GM03348 (cell line): ENCODE measurements around the gene MICAL3.

Experiments used
- DNase-seq: peaks from one replicate; pipeline ENCODE4 v3.0.0; 2012; ENCODE audit warnings: low spot score

The MICAL3 gene

DNA sequence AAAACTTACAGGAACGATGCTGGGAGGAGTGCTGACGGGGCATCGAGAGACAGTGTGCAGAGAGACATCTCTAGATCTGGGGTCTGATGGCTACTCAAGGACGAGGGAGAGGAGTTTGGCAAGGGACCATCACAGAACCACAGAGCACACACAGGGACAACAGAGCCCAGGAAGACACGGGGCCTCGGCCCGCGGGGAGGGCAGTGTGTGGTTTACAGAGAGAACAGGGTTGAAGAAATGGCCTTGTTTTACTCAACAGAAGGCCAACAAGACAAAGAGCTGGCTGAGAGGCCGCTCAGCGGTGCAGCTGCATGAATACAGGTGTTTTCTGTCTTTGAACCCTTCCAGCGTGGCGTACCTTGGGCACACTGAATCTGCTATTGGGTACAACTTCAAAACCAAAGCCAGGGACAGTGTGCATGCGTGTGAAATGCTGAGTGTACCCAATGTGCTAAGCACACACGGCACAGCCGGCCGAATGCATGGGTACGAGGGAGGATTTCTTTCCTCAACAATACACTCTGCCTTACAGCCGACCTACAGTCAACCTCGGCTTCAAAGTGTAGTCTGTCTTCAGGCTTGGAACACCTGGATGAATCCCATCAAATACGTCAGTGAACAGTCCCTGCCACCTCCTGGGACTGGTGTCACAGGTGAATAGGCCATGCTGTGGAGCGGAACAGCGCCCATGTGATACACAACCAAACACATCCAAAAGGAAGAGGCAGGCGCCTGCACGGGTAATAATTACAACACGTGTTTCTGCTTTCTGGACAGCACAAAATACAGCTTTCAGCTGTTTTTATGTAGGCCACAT, 229.4 kb downstream of the MICAL3 start:
- no peak for DNase-seq

DNA sequence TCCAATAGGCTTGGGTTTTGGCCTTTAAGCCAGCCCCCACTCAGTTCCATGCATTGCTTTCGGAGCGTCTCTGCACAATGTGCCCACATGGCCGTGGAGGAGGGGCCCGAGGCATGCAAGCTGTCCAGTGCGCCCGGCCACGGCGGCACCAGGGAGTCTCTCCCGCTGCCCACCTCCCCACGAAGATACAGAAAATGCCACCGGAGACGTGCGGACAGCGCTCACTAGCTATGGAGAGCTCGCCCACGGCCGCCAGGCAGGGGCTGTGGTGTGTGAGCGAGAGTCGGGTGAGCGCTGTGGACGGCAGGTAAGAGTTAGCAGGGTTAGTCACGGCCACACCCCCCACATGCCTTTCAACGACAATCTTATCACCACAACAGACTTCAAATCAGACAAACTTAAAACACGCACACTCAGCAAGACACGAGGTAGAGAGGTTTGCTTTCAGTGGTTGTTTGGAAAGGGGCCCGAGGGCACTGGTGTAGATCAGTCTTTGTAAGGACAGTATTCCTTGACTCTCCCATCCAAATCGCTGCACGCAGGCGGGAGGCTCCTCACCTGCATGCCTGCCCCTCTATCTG, 231.4 kb downstream of the MICAL3 start:
- no peak for DNase-seq

DNA sequence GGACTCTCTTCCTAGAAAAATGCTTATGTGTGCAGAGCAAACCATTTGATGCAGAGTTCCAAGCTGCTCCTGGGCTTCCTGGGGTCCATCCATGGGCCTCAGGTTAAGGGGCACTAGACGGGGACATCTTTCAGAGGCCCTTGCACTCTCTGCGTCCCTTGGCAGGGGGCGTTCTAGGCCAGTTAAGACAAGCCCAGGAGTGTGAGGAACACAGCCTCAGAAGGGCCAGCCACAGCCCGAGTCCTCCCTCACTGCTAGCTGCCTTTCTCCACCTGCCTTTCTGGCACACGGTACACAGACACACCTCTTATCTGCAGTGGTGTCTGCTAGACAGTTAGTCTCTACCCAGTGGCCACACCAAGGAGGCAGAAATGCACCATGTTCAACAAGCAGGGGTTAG, 232.1 kb downstream of the MICAL3 start:
- no peak for DNase-seq

DNA sequence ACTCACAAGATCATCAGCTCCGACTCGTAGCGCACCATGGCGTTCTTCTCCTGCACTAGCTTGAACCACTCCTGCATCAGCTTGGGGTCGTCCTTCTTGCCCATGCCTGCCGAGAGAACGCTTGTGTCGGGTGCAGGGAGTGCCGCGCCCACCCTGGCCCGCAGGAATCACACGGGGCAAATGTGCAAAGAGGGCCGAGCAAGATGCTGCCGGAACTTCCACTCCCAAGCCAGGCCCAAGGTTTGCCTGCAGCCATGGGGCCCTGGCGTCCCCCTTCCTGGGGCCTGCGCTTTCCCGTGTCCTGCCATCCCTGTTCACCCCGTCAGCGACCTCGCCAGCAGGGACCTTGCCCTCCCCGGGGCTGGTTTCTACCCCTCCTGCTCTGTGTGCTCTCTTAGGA, 233.2 kb downstream of the MICAL3 start:
- no peak for DNase-seq

DNA sequence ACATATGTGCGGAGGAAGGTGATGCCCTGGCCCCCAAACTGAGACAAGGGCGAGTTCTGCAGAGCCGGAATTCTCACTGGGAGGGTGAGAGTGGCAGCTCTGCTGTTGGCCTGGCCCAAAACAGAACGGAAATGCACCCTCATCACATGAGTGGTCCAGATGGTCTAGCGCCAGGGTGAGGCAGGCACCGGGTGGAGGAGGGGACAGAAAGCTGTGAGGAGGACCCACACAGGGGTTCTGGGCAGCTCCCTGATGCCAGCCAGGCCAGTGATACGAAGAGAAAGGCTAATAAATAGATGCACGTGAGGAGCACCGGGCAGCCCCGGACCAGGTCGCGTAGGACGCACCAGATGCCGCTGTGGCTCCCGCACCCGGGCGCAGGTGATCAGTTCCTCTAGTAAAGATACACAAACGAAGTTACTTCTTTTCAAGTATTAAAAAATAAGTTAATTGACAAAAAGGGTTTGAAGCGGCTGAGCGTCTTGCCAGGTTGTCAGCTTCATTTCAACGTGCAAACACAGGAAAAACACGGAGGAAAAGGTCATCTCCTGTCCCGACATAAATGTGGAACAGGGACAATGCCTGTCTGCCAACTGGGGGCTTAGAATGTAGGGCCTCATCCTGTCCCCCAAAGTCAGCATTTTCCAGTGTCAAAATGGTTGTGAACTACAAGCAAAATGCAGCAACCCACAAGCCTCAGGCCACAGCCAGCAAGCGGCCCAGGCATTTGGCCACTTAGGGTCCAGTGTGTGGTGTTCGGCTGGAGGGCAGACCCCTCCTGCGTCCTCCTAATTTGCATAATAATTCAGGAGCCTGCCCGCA, 234.8 kb downstream of the MICAL3 start:
- DNase-seq, result no peak

DNA sequence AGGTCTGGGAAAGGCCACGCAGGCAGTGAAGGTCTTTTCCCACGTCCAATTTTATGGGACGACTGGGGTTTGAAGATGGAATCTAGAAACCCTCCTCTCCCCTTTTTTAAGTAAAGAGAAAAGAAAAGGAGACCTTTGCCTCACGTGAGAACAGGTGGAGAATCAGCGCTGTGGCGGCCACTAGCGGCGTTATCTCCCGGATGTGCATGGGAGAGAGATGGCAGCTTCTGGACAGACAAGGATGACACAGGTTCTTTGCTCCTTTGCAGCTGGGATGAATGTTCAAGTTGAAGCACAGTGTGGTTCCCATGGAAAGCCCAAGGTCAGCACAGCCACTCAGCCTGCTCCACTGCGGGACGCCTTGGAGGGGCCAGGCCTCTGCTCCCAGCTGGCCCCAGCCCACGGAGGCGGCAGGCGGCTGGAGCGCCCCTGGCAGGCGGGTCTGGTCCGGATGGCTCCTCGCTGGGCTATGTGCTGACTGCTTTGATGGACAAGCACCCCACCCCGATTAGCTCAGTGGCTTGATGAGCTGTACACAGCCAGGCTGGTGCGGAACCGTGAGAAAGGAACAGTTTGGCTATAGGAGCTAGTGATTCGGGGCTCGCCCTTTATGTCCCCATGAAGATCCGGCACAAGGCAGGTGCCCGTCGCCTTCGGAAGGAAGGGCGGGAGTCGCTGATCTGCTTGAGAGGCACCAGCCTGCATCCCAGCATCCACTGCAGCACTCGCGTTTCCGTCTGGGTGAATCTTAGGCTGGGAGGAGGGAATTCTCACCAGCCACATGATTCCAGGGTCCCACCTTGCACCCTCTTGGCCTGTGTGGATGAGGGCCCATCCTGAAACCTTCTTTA, 235.6 kb downstream of the MICAL3 start:
- no peak for DNase-seq

DNA sequence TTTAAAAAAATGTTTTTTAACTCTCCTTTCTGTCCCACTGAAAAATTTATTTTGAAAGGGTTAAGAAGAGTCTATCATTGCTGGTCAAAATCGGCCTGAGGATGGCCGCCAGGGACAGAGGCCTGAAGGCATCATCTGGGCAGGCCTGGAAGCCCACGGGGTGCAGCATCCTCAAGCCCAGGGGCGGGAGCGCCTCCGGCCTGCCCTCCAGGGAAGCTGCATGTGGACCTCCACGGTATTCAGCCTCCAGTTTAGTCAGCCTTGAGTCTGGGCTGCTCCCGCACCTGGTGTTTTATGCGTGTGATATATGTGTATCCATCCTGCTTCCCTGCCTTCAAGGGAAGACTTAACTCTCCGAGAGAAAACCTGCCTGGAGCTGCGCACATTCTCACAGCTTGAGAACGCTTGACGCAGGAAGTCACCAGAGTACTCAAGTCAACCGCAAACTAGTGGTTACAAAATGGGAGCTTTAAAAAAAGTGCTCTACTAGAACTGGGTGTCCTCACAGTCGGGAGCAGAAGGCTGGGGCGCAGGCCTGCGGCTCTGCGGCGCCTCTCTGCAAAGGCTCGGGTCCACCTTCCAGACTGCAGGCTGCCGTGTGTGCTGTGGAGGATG, 236.5 kb downstream of the MICAL3 start:
- DNase-seq, result no peak

DNA sequence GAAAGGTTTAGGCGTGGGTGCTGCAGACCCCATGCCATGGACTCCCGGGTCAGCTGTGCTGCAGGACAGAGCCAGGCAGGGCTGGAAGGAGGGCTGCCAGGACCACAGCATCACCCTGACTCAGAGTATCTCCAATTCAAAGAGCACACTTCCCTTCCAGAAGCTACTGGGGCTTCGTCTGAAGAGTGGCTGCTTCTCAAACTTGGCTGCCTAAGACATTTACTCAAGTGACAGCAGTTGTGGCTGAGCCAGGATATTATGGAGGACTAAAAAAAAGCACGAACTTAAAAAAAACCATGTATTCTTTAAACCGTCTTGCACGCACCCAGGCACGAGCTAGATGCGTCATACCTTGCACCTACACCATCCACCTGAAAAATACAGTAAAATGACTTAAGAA, 237.1 kb downstream of the MICAL3 start:
- DNase-seq, result no peak

DNA sequence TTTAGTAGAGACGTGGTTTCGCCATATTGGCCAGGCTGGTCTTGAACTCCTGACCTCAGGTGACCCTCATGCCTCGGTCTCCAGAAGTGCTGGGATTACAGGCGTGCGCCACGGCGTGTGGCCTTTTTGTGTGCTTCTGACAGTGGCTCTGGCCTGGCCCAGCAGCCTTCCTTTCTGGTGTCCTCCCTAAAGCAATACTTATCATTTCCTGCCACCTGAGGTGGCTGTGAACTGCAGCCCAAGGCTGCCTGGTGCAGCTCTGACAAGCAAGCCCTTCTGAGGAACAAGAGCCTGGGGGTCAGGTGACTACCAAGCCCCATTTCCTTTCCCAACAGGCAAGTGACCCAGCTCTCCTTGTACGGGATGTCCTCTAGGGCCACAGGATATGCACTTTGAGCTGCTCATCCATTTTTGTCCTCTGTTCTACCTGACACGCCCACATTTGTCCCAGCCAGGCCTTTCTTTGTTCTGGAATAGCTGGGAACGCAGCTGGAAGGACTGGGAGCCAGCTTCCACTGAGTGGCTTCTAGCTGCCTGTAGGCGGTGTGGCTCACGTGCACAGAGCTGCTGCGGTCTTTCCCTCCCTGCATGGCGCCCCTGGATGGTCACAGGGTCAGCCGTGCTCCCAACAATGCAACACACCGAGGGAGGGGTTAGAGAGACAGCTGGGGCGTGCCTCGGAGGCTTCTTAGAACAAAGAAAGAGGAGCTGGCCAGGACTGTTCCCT, 237.8 kb downstream of the MICAL3 start:
- no peak for DNase-seq

DNA sequence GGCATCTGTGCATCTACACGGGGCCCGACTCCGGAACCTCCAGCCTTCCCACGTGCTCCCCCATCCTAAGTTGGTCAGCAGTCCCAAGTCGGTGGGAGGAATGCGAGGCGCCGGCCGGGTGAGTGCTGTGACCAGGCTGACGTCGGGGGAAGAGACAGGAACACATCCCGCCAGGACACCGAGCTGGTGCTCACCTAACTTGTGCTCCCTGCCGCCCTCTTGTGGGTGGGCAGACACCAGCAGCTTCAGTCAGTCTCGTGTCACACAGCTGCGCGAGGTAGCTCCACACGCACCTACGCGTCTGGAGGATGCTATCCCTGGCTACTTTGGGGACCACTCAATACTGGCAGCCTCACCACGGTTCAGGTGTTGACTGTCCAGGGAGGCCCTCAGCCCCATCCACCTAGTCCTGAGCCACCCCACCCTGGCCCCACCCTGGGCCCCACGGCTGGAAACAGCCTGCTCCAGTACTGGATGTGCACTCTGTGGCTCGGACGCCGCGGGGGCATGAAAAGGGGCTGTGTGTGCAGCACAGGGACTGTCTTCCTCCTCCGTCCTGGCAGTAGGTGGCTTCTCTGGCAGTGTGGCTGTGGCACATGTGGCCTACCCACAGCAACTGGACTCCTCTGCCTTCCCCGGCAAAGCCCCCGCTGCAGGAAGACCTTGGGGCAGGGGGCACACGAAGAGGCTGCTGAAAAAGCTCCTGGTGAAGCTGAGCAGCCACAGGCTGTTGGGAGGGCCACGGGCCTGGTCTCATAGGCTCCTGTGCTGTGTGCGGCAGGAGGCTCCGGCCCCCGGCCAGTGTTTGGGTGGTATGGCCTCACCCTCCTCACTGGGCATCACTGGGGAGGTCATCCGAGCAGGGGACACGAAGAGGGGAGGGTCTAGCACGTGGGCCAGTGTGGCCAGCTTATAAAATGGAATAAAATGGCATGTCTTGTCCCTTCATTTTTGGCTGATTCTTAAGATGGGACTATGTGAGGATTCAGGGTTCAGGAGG, 238.9 kb downstream of the MICAL3 start:
- DNase-seq, result peak; percentile 73

DNA sequence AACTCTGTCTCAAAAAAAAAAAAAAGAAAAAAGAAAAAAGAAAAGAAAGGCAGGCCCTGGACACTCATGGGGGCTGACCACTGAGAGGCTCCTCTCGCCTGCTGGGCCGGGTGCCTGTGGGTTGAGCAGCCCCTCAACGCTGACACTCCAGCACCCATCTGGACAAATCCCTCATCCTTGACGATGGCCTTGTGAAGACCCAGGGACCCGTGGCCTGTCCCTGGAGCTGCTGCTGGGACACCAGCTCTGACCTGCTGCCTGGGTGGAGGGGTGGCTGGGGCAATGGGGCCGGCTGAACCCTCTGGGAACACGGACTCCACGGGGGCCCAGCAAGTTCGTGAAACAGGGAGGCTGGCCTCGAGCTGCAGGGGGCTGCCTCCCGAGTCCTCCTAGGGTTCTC, 239.6 kb downstream of the MICAL3 start:
- DNase-seq, result no peak

DNA sequence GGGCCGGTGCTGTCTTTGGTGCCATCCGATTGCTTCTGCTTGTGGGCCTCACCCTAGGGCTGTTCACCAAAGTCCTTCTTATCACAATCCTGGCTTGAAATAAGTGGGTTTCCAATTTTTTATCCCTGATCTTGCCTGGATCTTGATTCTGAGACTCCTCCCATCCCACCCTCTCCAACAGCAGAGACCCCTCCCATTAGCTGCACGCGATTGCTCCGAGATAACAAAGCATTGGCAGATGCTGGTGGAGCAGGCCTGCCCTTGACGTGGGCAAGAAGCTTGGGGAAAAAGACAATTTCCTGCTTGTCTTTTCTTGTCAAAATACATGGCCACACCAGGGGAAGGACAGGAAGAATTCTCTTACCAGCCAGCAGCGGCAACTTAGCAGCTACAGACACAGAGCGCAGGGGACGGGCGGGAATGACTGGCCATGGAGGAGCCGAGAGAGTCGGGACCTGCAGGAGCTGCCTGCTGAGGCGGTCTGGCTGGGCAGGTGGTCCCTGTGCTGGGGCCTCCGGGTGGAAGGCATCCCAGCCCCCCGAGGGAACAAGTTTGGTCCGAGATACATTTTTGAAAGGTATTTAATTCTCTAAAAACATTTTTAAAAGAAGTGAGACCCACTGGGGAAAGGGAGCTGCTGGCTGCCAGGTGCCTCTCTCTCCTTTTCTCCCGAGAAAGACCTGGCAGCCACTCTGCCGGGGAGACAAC, 240.4 kb downstream of the MICAL3 start:
- DNase-seq, result no peak

DNA sequence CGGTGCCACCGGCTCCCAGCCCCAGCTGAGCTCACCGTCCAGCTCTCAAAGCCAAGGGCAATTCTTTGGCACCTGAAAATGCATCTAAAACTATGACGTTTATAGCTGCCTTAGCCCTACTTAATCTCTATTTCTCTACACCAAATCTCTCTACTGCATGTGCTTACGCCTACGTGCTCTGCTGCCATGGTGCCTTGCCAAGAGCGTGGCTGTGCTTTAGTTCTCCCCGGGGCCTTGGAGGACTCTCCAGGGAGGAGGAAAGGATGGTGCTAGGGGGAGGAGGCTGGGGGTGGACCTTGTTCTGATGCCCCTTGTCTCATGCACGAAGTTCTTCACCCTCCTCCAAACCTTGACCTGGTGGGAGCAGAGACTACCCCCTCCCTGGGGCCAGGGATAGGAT, 241.0 kb downstream of the MICAL3 start:
- no peak for DNase-seq

DNA sequence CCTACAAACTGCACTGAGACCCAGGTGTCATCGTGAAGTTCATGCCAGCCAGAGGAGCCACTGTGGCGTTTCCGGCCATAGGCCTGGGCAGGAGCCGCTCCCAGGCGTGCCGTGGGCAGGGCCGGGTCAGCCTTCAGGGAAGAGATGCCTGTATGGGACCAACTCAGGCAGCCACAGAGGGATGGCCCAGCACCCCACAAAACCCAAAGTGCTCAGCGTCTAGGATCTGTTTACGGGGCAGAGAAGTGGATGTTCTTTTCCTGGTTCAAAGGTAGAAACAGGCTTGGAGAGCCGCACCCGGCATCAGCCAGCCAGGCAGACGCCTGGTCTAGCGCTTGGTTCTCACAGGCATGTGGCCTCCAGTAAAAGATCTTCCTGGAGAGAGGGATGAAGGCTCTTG, 241.7 kb downstream of the MICAL3 start:
- DNase-seq, result no peak

DNA sequence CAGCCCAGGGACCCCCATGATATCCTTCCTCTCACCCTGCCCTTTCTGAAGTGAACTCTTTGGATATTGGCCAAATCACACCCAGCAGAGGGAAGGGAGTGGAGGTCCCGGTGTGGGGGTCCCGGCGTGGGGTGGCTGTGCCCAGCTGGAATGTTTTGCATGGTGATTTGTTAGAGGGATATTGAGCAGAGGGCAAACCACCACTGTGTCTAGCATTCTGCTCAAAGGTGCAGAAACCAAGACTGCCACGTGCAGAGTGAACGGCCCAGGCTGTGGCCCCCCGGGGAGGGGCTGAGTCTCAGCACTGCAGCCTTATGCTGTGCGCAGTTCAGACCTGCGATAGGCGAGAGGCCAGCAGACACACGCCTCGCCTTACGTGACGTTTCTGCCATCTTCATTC, 242.2 kb downstream of the MICAL3 start:
- no peak for DNase-seq

DNA sequence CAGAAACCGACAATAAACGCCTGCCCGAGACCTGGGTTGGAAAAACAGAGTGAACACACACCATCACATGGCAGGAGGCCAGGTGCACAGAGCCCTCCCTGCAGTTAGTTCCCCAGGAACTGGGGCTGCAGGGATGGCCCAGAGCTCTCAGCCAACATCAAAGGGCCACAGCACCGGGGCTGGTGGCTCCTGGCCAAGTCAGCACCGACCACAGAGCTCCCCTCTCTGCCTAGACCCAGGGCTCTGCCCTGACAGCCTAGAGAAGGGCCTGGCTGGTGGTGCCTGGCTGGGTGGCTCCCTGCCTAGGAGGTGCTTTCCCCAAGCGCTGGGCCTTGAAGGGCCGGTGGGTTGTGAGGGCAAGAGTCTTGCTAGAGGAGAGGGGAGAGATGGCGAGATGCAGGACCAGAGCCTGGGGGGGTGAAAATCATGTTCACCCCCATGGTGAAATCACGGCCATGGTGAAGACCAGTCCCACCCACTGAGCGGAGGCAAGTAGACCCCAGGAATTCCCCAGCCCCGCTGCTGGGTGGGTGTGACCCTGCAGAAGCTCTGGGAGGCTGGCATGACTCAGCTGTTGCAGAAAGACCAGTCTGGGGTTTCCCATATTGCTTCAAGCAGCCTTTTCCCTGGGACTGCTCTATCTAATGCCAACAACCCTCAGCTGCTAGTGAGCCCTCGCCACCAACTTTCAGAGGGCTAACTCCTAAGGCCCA, 242.9 kb downstream of the MICAL3 start:
- peak; percentile 92 for DNase-seq

DNA sequence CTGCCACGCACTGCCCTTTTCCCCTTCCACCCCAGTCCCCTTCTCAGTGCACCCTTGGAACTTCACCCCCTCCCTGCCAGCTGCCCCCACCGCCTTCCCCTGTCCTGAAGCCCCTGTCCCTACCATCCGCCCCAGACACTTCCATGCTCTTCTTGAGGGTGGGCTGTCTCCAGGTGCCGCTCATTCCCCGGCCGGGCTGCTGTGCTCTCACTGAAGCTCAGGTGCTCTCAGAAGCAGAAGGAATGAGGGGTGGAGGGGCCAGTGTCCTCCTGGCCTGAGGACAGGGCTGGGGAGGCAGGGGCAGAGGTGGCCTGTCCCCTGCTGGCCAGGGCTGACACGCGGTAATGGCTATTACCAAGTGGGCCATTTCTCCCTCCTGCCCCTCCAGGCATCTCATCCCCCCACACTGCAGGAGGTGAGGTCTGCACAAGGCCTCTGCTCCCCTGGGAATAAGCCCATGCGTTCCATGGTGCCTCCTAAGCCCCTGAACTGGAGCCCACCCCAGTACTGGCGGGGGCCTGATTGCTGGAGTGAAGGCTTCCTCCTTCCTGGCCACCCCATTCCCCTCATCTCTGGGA, 243.5 kb downstream of the MICAL3 start:
- no peak for DNase-seq

DNA sequence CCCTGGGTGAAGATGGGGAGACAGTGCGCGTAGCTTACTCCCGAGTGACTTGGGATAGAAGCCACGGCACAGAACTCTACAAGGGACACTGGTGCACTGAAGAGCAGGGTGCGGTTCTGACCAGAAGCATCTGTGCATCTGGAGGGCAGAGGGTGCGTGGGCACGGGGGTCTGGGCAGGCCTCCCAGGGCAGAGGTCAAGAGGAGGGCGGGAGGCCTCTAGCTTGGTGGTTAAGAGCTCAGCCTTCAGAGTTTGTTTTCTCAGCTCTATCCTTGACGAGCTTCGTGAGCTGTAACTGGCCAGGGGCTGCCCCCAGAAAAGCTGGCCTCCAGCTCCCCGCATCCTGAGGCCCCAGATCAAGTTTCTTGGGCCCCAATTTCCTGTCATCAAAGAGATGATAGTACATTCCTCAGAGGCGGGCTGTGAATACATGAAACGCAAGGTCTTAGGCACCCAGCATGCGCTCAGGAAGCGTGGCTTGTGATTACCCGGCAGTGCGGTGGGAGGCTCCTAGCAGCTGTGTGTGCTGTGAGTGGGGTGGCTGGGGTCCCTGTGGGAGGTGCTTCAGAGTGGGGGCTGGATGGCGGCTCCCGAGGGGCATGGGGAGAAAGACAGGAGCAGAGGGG, 244.1 kb downstream of the MICAL3 start:
- no peak for DNase-seq
